Activated CD8-positive, alpha-beta memory T cell treated with anti-CD3 and anti-CD28 coated beads for 4 hours (primary cell): Measurements from ENCODE around the gene NRDC.
"Not testable (repeated sequence)": the region's sequence is repeated elsewhere in the genome, so short reads cannot be mapped to it uniquely, and the experiment has no call there.

ENCODE experiments used
- DNase-seq, 2 donors: peaks; one replicate each; pipeline ENCODE4 v3.0.0-alpha.2; 2020; ENCODE audit warnings: low read depth in 2 of 2

The NRDC gene

GRCh38 chr1:51897699-51898031 is 19.1 kb upstream of the NRDC start:
- no peak for DNase-seq

- DNase-seq = not testable (repeated sequence)
Observed at GRCh38 chr1:51894748-51895147, 16.2 kb upstream of the NRDC start.

- no peak for DNase-seq
Observed at GRCh38 chr1:51878308-51878615, 265 bp downstream of the NRDC start.

GRCh38 chr1:51877434-51878307 is 856 bp downstream of the NRDC start:
- no peak for DNase-seq

GRCh38 chr1:51875836-51876235 is 2.7 kb downstream of the NRDC start:
- DNase-seq = no peak

GRCh38 chr1:51875291-51875772 is 3.2 kb downstream of the NRDC start:
- no peak for DNase-seq

GRCh38 chr1:51873270-51873669 is 5.3 kb downstream of the NRDC start:
- not testable (repeated sequence) for DNase-seq

GRCh38 chr1:51871351-51871975 is 7.1 kb downstream of the NRDC start:
- DNase-seq = no peak

- DNase-seq = no peak
Observed at GRCh38 chr1:51870603-51871350, 7.8 kb downstream of the NRDC start.

- no peak for DNase-seq
Observed at GRCh38 chr1:51867479-51868232, 10.9 kb downstream of the NRDC start.

- DNase-seq = no peak
Observed at GRCh38 chr1:51863384-51863783, 15.1 kb downstream of the NRDC start.

GRCh38 chr1:51861669-51862068 is 16.9 kb downstream of the NRDC start:
- no peak for DNase-seq

- no peak for DNase-seq
Observed at GRCh38 chr1:51859735-51860134, 18.8 kb downstream of the NRDC start.

GRCh38 chr1:51859333-51859732 is 19.2 kb downstream of the NRDC start:
- DNase-seq = no peak

GRCh38 chr1:51858892-51859291 is 19.6 kb downstream of the NRDC start:
- DNase-seq = no peak

- no peak for DNase-seq
Observed at GRCh38 chr1:51856745-51857144, 21.8 kb downstream of the NRDC start.

GRCh38 chr1:51855624-51856023 is 22.9 kb downstream of the NRDC start:
- no peak for DNase-seq

- no peak for DNase-seq
Observed at GRCh38 chr1:51853360-51853759, 25.2 kb downstream of the NRDC start.

GRCh38 chr1:51851882-51852396 is 26.6 kb downstream of the NRDC start:
- DNase-seq = no peak

- DNase-seq = no peak
Observed at GRCh38 chr1:51850420-51851223, 27.9 kb downstream of the NRDC start.
